Dermis microvascular lymphatic vessel endothelial cell (primary cell): Measurements from ENCODE around the gene DGKD. TPM values are rescaled to one million over a fixed set of nuclear protein-coding genes. Genes with fewer than 3 reads are reported as not detected.
"Not testable (repeated sequence)": the region's sequence is repeated elsewhere in the genome, so short reads cannot be mapped to it uniquely, and the experiment has no call there.

Experiments
- DNase-seq, 2 donors: peaks; one replicate each; pipeline versions ENCODE4 v3.0.0 to v3.0.0-alpha.2; 2010; ENCODE audit warnings: low read depth in 2 of 2
- total RNA-seq: library from RNA; depleted of rRNA; stranded (reverse); fragments of >200 nt; gene quantifications from 2 replicates; pipeline ENCODE4 v1.2.1, GENCODE V29; 2014

The DGKD gene
- total RNA-seq, 1 donor from 2014 or later: 10.7 TPM

DNA sequence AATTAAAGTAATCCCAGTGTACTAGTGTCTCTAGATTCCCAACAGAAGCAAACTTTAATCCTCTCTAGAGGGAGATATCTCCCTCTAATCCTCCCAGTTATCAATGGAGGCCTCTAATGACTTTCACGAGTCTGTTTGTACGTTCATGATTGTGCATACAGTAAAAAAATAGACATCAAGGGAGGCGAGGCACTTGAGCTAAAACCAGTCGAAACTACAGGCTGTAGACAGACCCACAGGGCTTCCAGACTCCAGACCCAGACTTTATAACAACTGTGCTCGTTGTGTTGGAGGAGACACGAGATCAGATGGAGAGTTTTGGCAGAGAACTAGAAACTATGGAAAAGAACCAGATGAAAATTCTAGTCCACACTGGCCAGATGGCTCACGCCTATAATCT lies 7.0 kb downstream of the DGKD start:
- no peak for DNase-seq

DNA sequence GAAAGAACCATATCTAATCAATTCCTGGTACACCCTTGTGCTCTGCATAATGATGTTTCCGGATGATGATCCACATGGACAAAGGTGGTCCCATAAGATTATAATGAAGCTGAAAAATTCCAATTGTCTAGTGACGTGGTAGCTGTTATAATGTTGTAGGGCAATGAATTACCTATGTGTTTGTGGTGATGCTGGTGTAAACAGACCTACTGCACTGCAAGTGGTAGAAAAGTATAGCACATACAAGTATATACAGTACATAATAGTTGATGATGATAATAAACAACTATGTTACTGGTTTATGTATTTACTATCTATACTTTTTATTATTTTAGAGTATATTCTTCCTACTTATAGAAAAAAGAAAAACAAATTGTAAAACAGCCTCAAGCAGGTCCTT lies 8.4 kb downstream of the DGKD start:
- DNase-seq: no peak

DNA sequence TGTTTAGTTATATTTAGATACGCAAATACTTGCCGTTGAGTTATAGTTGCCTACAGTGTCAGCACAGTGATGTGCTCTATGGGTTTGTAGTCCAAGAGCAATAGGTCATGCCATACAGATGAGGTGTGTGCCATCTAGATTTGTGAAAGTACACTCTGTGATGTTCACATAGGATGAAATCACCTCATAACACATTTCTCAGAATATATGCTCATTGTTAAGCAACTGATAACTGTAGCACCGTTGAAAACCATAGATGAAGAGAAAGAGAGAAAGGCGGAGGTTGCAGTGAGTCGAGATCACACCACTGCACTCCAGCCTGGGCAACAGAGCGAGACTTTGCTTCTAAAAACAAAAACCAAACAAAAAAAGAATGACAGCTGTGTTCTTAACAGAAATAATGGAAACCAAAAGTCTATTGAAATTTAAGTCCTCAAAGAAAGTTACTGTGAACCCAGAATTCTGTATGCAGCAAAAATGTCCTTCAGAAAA lies 9.5 kb downstream of the DGKD start:
- no peak for DNase-seq

DNA sequence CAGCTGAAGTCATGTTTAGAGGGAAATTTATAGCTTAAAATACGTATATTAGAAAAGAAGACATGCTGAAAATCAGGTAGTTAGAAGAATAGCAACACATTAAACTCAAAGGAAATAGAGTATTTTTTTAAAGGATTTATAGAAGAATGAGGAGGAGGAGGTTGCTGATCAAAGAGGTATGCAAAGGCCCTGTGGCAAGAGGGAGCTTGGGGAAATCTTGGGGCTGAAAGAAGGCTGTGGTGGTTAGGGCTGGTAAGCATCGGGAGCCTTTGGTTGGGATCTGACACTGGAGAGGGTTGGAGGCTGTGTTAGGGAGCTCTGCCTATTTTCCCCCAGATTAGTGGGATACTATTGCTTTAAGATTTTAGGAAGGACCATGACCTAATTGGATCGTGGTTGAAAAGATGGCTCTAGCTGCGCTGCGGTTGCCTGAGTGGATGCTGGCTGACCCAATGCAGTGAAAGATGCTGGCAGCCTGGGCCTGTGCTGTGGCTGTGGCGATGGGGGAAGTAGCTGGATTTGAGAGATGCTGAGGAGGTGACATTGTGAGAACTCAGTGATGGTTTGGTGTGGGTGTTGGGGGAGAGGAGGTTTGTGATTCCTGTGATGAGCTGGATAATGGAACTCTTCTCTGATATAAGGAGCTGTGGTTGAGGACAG lies 11.7 kb downstream of the DGKD start:
- no peak for DNase-seq

DNA sequence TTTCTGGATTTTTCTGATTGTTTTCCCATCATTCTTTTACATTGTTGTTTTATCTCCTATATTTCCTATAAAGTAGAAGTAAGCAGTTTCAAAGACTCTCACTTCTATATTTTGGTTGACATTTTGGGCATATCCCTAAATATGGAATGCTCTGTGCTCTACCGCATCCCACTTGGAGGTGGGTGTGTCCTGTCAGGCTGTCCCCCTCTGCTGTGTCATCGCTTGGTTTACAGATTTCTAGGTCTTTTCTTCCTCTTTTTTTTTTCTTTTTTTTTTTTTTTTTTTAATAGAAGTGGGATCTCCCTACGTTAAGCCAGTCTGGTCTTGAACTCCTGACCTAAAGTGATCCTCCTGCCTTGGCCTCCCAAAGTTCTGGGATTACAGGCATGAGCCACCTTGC lies 13.3 kb downstream of the DGKD start:
- DNase-seq: no peak

DNA sequence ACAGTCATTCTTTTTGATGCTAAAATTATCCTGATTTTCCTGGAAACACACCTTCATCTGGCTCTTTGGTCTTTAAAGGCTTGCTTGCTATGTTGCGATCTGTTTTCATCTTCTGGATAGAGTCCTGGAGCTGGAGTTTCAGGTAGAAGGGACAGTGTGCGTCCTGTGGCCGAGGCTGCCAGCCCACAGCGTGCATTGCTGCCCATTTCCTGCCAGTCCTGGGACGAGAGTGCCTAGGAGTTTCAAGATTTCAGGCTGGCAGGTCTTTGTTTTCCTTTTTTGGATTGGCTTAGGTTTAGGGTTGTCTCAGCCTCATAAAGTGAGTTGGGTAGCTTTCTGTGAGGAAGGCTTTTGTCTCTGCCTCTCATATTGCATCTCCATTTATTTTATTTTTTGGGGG lies 14.5 kb downstream of the DGKD start:
- DNase-seq: no peak

DNA sequence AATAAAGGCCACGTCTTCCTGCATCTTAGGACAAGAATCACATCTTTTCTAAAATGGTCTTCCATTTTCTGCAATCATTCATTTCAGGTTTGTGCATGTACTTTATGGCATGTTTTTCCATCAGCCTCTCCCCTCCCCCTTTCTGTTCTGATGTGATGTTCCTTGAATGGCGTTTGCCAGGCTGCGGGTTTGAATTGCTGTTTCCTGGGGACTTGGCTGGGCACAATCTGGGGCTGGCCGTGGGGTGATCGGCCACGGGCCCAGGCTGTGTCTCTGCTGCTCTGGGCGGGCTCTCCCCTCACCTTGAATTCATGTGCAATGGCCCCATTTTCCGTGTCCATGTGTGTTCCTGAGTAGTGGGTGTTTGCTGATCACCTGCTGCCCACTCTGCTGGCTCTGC lies 15.2 kb downstream of the DGKD start:
- DNase-seq: no peak

DNA sequence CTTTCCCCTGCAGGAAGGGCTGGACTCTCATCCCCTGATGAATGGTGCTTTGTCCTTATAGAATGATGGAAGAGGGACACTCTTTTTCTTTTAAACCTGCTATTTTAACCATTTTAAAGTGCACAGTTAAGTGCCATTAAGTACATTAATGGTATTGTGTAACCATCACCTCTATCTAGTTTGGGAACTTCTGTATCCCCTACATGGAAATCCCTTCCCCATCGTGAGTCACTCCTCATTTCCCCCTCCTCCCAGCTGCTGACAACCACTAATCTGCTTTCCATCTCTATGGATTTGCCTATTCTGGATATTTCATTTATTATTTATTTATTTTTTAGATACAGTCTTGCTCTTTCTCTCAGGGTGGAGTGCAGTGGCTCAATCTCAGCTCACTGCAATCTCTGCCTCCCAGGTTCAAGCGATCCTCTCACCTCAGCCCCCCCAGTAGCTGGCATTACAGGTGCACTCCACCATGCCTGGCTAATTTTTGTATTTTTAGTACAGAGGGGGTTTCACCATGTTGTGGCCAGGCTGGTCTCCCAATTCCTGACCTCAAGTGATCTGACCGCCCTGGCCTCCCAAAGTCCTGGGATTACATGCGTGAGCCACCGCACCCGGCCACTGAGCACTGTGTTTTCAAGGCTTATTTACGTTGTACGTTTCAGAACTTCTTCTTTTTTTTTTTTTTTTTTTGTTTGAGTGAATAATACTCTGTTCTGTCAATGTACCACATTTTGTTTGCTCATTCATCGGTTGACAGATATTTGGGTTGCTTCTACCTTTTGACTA lies 15.8 kb downstream of the DGKD start:
- no peak for DNase-seq

DNA sequence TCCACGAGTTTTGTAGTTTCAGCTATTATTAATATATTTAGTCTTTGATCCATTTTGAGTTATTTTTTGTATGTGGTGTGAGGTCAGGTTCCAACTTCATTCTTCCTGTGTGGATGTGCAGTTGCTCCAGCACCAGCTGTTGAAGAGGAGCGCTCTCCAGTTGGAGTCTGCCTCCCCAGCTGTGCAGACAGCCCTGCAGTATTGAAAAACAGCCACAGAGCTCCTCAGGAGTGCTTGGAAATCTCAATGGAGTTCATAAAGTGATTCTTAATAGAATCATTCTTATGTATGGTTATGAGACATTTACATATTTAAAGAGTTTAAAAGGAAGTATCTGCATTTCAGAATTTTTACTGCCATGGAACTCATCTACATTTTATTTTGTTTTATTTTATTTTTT lies 17.3 kb downstream of the DGKD start:
- DNase-seq: no peak

DNA sequence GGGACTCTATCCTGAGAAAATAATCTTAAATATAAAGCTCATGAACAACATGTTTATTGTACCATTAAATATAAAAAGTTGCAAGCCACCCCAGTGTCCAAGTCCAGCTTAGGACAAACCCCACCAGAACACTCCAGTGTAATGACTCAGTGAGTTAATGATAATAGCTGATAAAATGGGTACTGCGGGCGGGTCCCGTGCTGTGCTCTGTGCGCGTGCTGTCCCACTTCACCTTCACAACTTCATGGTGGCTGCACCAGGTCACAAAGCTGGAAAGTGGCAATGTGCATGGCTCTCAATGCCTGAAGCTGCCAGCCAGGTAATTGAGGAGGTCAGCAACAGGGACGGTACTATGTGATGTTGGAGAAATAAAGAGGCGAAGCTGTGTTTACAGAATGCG lies 18.6 kb downstream of the DGKD start:
- DNase-seq: no peak

DNA sequence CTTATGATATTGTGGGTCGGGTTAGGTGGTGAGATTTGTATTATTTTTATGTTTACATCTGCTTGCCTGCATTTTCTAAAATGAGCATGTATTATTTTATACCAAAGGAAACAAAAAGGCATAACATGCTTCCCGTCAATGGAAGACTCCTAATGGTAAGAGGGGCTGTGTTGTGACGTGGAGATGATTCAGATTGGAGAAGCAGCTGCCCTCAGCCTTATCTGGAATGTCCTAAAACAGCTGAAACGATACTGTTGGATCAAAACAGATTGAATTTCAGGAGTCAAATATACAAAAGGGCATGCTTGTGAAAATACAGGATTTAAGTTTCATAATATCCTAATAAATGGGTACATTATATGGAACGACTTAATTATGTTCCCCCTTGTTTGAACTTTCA lies 19.0 kb downstream of the DGKD start:
- DNase-seq: no peak

DNA sequence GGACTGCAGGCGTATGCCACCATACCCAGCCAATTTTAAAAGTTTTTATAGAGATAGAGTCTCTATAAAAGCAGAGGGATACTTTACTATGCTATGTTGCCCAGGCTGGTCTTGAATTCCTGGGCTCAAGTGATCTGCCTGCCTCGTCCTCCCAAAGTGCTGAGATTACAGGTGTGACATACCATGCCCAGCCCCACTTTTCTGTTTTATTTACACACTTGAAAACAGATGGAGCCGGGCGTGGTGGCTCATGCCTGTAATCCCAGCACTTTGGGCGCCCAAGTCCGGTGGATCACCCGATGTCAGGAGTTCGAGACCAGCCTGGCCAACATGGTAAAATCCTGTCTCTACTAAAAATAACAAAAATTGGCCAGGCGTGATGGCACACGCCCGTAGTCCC lies 20.5 kb downstream of the DGKD start:
- DNase-seq: not testable (repeated sequence)

DNA sequence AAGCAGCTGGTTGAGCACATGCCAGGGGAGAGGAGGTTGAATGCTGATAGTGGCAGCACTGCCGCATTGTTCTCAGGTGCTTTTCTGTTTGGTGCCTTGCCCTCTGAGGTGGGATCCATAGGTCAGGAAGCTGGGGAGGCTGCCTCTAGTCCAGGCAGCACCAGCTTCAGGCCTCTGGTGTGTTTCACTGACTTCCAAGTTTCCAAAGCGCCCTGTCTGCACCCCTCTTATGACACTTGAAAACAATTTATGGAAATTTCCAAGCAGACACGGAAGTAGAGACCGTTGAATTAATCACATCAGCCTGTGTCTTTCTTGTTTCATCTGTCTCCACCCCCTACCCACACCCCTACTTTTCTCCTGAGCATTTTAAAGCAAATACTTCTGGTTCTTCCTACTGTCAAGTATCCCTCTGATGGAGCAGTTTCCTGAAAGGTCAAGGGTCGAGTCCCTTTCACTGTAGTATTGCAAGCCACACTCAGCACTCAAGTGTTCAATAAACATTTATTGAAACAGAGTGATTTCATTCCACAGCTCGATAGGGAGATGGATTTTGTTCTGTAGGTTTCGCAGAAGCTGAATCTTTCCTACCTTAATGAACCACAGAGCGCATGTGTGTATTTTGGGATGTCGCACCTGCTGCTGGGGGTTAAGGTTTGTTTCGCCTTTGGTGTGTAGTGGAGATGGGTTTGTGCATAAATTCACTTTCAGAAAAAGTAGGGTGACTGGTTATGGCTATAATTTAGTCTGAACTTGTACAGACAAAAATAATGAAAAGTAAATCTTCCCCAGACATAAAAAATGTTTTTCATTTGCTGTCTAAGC lies 21.4 kb downstream of the DGKD start:
- DNase-seq: peak; percentile 12 to 57

DNA sequence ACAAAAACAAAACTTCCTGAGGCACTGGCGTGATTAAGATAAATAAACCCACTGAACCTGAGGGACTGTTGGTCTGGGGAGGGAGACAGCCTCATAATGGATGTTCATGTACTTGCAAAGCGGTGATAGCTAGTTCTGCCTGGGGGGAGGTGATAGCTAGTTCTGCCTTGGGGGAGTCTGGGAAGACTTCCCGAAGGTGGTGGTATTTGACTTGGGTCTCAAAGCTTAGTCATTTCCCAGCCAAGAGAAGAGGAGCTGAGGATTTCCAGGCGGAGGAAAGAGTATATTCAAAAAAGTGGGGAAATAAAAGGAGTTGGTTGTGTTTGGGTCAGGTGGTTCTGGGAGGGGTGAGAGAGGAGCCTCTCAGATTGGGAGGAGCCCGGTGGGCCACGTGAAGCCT lies 24.7 kb downstream of the DGKD start:
- no peak for DNase-seq

DNA sequence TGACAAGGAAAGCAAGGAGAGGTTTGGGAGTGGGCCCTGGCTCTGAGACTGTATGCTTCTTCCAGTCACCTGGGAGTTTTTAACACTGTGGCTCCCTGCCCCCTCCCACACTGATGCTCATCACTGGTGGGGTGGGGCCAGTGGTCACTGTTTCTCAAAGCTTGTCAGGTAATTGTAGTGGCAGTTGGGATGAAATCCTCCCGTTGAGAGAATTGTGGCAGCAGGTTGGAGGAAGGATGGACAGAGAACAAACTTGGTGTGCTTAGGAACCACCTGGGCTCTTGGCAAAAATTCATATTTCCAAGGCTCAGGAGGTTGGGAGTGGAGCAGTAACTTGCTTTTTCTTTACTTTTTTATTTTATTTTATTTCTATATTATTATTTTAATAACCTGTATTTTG lies 25.1 kb downstream of the DGKD start:
- no peak for DNase-seq

DNA sequence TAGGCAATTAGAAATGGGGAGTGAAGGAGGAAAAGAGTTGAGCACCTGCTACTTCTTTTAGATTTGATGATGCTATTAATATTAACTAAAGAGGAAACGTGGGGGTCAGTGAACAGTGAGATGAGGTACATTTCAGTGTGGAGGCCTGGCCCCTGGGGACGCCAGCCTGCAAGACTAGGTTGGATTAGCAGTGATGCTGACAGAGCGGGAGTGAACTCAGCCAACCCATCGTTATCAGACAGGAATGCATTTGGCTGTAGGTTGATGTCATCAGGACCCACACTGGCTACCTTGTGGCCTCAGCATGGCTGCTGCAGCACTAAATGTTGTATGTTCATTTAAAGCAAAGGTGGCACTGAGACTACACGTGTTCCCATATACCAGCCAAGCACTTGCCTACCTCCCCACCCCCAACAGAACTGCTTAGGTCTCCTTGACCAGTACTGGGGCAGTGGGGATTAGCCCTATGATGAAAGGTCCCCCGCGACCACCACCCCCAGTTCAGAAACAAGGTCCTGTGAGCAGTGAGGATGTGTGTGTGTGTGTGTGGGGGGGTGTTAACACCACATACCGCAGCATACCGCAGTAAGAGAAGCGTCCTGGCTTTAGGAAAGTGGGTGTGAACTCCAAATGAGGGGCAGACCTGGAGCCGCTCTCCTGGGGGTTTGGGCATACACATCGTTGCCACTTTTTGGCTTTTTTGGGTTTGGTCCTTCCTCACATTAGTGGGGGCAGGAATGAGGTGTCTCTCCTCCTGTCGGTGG lies 26.0 kb downstream of the DGKD start:
- DNase-seq: no peak

DNA sequence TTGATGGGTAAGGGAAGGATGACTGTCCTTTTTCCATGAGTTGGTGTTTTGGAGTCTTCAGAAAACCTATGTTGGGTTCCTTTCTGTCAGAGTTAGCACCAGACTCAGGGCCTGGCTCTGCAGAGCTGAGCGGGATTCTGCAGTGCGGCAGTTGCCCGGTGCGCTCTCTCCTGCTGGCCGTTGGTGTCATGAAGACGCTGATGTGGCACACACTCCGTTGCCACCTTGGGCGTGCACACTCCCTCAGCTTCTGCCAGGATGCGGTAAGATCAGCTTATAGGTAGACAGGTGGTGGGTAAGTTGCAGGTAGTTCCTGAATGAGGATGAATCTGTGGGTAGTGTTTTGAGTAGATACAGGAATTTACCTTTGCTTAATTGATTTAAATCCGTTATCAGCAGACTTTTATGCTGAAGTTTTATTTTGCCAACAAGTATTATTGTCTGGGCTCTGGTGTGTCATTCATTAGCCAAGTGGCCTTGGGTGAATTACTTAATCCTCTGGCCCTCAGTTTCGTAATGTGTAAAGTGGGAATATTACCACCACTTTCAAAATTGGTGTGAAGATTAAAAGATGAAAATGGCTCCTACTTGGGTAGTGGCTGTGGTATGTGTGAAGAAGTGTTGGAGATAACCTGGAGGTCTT lies 26.8 kb downstream of the DGKD start:
- DNase-seq: no peak

DNA sequence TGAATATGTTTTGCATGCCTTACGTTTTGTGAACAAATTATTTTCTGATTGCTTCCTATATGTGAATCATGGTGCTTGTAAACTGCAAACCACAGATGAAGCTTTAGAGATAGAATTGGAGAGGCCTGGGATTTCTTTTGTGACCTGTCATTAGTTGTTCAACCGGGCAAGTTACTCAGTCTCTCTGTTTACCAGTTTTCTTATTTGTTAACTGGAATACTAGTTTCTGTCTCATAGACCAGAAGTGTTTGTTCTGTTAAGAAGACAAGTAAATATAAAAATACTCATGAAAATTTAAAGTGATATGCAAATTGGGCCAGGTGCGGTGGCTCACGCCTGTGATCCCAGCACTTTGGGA lies 27.3 kb downstream of the DGKD start:
- no peak for DNase-seq

DNA sequence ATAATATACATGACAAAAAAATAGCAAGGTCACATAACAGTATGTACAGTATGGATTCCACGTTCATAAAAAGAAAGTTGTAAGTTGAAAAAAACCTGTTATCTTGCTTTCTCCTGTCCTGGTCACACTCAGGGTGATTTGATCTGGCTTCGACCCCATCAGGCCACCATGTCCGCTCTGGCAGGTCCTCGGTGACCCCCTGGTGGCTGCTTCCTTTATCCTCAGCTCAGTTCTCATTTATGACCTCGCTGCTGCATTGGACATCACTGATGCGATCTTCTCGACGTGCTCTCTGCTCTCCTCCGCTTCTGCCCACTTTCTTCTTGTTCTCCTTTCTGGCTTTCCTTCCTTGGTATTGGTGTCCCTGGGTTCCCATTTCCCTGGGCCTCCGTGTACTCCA lies 29.7 kb downstream of the DGKD start:
- DNase-seq: no peak

DNA sequence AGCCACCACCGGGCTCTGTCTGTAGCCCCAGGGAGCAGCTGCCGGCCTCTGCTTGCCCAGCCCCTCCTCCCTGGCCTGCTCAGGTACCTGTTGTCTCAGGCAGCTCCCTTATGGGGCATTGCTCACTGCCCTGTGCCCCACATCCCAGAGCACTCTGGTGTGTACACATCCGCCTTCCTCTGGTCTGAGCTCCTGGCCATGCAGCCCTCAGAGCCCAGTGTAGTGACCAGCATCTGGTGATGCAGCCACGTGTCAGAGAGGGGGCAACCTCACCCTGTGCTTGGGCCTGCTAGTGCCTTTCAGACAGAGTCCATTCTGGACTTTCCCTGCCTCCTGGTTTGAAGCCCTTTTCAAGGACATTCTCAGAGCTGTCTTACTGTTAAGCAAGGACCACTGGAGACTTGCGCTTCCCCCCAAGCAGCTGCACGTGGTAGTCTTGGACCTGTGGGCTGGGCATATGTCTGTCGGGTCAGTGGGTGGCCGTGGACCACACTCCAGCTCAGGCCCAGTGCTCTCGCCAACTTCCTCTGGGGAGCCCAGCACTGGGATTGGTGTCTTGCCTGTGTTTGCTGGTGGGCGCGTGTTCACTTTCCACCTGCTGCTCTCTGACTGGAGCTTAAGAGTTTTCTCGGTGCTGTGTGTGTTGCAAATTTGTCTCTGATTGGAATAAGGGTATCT lies 30.7 kb downstream of the DGKD start:
- DNase-seq: no peak
